AG04450 (cell line): ENCODE data around the gene PLEKHA5. TPM values are rescaled to one million over a fixed set of nuclear protein-coding genes. Genes with fewer than 3 reads are reported as not detected.
A peak's percentile ranks its signal among the peaks of the same experiment; 100 is the strongest.

ENCODE experiments used
- CTCF ChIA-PET: fragments of 300-600, 350-600 bp; formaldehyde crosslinking; extraction: SDS; loops from one replicate; lab custom pipeline; 2022; ENCODE audit warnings: antibody characterized with exemption, inconsistent platforms; lab: Charles Lee
- POLR2A ChIA-PET: fragments of 350-600 bp; formaldehyde crosslinking; extraction: SDS; loops from one replicate; lab custom pipeline; 2021; ENCODE audit warnings: antibody characterized with exemption, inconsistent platforms; lab: Yijun Ruan, JAX
- DNase-seq: peaks from one replicate; pipeline ENCODE4 v3.0.0-alpha.2; 2011; ENCODE audit warnings: low read depth, low spot score
- H3K27ac ChIP-seq: one replicate; pipeline ENCODE4 v1.5.1; 2012; ENCODE audit warnings: low read depth, low read length, control low read depth
- H3K27me3 ChIP-seq: one replicate; pipeline ENCODE4 v1.6.0; 2012; ENCODE audit warnings: low read length; ENCODE audit not compliant: control insufficient read depth, insufficient read depth
- H3K4me3 ChIP-seq: 2 replicates; pipeline ENCODE4 v1.5.1; 2011; ENCODE audit warnings: mild to moderate bottlenecking, low read depth, low read length, control low read depth
- H3K9me3 ChIP-seq: 2 replicates; pipeline ENCODE4 v1.5.1; 2012; ENCODE audit warnings: low read length; ENCODE audit not compliant: control insufficient read depth, insufficient read depth
- polyA plus RNA-seq: library from polyadenylated mRNA; depleted of rRNA; stranded (reverse); fragments of >200 nt; gene quantifications from 2 replicates; pipeline ENCODE4 v1.2.3, GENCODE V29; 2011
- TF ChIP-seq, protein P1 (sequence below): IDR thresholded peaks from 2 replicates; pipeline ENCODE4 v1.5.1; 2011; ENCODE audit warnings: low read depth, low read length, control low read depth, inconsistent platforms

PLEKHA5 gene
- polyA plus RNA-seq, 1 experiment = 23.5 TPM

DNA sequence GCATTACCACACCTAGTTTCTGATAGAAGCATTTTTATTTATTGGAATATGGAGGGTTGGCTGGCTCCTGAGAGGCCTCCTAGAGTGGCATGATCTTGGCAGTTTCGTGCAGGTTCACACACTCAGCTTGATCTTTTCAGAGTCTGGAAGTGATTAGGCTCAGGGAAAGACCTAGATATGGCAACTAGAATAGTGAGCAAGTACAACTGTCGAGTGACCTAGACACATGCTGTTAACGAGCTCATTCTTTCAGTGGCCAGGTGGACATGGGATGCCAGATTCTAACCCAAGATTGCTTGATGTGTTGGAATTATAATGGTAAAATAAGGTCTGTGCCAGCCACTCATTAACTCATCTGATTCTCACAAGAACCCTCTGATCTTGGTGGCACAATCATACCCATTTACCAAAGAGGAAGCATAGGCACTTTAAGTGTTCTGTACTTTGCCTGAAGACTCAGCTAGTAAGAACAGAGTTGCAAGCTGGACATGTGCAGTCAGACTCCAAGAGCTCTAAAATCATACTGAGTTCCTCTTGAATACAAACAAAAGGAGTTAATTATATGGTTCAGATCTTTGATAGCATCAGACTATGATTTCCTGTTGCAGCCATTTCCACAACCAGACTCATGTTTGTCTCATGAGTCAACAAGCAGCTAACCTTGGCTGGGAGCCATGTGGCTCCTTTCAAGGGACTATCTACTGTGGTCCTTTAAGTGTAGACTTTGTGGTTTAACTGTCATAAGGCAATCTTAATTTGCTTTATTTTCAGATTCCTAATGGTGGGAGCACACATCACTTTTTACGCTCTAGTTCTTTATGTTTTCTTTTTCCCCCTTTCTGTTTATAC lies 144.2 kb downstream of the PLEKHA5 start:
- no peak overlapping the region for H3K4me3 ChIP-seq
- H3K9me3 ChIP-seq = no peaks in the 10 kb centered on the region
- ChIA-PET CTCF (interaction anchor here (0.5 to 3.7 kb wide), 2 partner anchors 15 to 148 kb away, joined by 3 to 23 read pairs; no protein-coding TSS in a partner anchor), POLR2A (no interaction called here)
- peak; percentile 86 for DNase-seq
- peak overlapping the region; percentile 33 for H3K27ac ChIP-seq
- no peaks in the 10 kb centered on the region for H3K27me3 ChIP-seq
- TF ChIP-seq, protein P1, sequence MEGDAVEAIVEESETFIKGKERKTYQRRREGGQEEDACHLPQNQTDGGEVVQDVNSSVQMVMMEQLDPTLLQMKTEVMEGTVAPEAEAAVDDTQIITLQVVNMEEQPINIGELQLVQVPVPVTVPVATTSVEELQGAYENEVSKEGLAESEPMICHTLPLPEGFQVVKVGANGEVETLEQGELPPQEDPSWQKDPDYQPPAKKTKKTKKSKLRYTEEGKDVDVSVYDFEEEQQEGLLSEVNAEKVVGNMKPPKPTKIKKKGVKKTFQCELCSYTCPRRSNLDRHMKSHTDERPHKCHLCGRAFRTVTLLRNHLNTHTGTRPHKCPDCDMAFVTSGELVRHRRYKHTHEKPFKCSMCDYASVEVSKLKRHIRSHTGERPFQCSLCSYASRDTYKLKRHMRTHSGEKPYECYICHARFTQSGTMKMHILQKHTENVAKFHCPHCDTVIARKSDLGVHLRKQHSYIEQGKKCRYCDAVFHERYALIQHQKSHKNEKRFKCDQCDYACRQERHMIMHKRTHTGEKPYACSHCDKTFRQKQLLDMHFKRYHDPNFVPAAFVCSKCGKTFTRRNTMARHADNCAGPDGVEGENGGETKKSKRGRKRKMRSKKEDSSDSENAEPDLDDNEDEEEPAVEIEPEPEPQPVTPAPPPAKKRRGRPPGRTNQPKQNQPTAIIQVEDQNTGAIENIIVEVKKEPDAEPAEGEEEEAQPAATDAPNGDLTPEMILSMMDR = no peak

DNA sequence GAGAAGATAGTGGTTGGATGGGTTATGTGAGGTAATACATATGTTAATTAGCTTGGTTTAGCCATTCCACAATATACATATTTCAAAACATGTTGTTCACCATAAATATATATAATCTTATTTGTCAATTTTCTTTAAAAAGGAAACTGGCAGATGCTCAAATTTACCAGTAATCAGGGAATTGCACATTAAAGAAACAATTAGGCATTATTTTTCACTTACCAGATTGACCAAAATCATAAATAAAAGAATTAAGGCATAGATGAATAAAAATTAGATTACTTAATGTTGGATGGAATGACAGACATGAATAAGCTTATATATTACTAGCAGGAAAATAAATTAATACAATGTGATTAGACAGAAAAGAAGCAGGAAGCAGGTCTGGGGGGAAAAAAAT lies 147.2 kb downstream of the PLEKHA5 start:
- ChIA-PET POLR2A (no interaction called here), CTCF (interaction anchor here (2.0 kb wide), 1 partner anchor 90 kb away, joined by 5 read pairs; no protein-coding TSS in a partner anchor)
- Histone ChIP-seq H3K9me3 (no peaks in the 10 kb centered on the region), H3K4me3 (no peak overlapping the region), H3K27me3 (no peaks in the 10 kb centered on the region), H3K27ac (no peak overlapping the region)
- no peak for DNase-seq
- TF ChIP-seq, protein P1 = no peak

DNA sequence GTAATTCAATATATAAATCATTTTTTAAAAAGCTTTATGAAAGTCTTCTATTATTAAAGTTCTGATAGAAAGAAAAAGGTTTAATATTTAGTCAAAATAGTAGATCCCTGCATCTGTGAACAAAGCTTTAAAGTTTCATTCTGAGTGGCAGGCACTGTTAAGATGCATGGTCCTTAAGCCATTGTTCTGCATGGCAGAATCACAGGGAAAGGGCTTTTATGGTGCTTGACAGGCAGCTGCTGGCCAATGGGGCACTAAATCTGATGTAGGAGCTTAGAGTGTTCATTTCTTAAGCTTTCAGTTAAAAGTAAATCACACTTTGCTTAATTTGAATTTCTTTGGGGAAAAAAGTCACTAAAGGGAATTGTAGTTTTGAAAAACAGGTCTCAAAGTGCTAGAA lies 148.2 kb downstream of the PLEKHA5 start:
- POLR2A ChIA-PET = no interaction called here
- DNase-seq = no peak
- H3K27ac ChIP-seq = no peak overlapping the region

DNA sequence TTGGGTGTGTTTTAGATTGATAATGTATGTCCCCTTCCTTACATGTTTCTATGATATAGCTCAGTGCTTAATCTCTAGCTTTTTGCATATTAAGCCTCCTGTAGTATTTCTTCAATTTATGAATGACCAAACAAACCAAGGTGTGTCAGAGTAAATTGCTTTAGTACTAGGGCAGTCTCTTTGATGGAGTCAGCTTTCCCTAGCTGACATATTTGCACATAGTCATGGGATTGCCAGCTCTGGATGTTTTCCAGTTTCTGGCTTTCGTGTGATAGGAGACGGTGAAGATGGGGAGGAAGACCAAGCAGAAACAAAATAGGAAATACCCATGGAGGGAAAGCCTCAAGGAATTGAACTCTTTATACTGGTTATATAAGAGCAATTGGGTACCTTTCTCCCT lies 148.9 kb downstream of the PLEKHA5 start:
- POLR2A ChIA-PET = no interaction called here
- Histone ChIP-seq H3K9me3 (no peaks in the 10 kb centered on the region), H3K27me3 (no peaks in the 10 kb centered on the region), H3K27ac (no peak overlapping the region), H3K4me3 (no peak overlapping the region)
- TF ChIP-seq, protein P1 = no peak
- CTCF ChIA-PET = interaction anchor here (1.9 to 2.0 kb wide), 2 partner anchors 10 to 92 kb away, joined by 5 to 12 read pairs; no protein-coding TSS in a partner anchor
- no peak for DNase-seq

More for the DNA sequence above, 148.2 kb downstream of the PLEKHA5 start:
- TF ChIP-seq, protein P1 = no peak
- Histone ChIP-seq H3K9me3 (no peaks in the 10 kb centered on the region), H3K4me3 (no peak overlapping the region), H3K27me3 (no peaks in the 10 kb centered on the region)
- CTCF ChIA-PET = interaction anchor here (1.9 to 2.0 kb wide), 2 partner anchors 11 to 91 kb away, joined by 5 to 12 read pairs; no protein-coding TSS in a partner anchor

DNA sequence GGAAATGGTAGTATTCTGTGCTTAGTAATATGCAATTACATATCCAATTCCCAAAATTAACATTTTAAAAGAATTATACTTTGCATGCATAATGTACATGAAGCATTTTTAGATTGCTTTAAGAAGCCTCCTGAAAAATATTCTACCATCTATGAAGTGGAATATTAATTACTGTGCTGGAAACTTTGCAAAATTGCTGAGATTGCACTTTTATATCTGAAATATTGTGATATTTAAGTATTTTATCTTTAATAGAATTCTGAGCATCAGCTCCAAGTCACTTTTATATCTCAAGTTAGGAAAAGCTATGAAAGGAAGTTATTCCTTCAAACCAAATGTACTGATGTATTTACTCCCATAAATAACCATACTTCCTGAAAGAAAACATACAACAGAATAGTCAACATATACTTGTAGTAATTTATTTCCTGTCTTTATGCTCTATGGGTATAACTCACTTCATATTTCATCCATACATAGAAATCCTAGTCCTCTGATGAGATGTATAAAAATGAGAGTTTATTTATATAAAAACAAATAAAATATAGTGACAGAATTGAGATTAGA lies 152.7 kb downstream of the PLEKHA5 start:
- ChIA-PET CTCF (no interaction called here), POLR2A (no interaction called here)
- DNase-seq = no peak
- TF ChIP-seq, protein P1 = no peak
- Histone ChIP-seq H3K4me3 (no peak overlapping the region), H3K27ac (no peak overlapping the region), H3K27me3 (no peaks in the 10 kb centered on the region), H3K9me3 (no peaks in the 10 kb centered on the region)
